ENCODE measurements around the gene ZSCAN21. TPM values are rescaled to one million over a fixed set of nuclear protein-coding genes. Genes with fewer than 3 reads are reported as not detected.

ZSCAN21 gene
- total and polyA plus RNA-seq, 7 donors = 6.8 to 25.6 (median 12.2) TPM

GRCh38 chr7:100090527-100091410 lies 41.2 kb downstream of the ZSCAN21 start:
- no peaks in the 10 kb centered on the region for H3K27me3 ChIP-seq (ENCODE audit: insufficient read depth in 3 of 3, low read length in 2 of 3)
- H3K27ac ChIP-seq = no peak overlapping the region
- intact Hi-C loops (cut with DNase I) = loop anchor here in 1 of 2 donors (5.0 kb wide), 1 partner anchor 37 kb away; the partner anchor contains the start of gene MBLAC1
- no peaks in the 10 kb centered on the region for H3K9me3 ChIP-seq
- no peak for TF ChIP-seq CTCF (IDR thresholded peaks at IDR 0.05)
- peaks cover 4 to 58% of the 10 kb centered on the region in 2 donors for H3K36me3 ChIP-seq (ENCODE audit: insufficient read depth in 1 of 2, low read depth in 1 of 2)
- H3K4me3 ChIP-seq = no peak overlapping the region
- no peak for DNase-seq
- no peak for ATAC-seq
- WGBS, 3 donors = 78 to 88% (median 83%) methylated on average over 14 of the region's 14 CpGs
- peaks cover 21% of the 10 kb centered on the region for H3K4me1 ChIP-seq

DNA sequence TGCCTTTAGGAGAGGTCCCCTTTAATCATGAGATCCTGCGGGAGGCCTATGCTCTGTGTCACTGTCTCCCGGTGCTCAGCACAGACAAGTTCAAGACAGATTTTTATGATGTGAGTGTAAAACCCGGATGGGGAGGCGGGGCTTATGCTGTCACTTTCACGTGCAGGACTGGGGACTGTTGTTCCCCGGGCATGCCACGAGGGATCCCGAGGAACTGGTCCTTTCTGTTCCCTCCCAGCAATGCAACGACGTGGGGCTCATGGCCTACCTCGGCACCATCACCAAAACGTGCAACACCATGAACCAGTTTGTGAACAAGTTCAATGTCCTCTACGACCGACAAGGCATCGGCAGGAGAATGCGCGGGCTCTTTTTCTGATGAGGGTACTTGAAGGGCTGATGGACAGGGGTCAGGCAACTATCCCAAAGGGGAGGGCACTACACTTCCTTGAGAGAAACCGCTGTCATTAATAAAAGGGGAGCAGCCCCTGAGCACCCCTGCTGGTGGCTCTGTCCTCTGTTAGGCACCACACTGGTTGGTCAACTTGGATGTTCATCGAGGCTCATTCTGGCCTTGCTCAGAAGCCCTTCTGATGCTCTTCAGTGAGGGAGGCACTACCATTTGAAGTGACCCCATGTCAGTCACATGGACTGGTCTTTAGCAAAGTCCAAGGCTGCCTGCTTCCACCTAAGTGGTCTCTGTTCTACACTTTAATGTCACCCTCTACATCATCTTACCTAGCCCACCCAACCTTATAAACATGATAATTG lies 42.0 kb downstream of the ZSCAN21 start:
- no peak for TF ChIP-seq CTCF (IDR thresholded peaks at IDR 0.05)

GRCh38 chr7:100093054-100093453 lies 43.5 kb downstream of the ZSCAN21 start:
- no peaks in the 10 kb centered on the region for H3K27me3 ChIP-seq (ENCODE audit: insufficient read depth in 3 of 3, low read length in 2 of 3)
- H3K36me3 ChIP-seq (ENCODE audit: insufficient read depth in 1 of 2, low read depth in 1 of 2) = peaks cover 8 to 80% of the 10 kb centered on the region in 2 donors
- peaks cover 19% of the 10 kb centered on the region for H3K4me1 ChIP-seq
- DNase-seq = no peak
- WGBS, 3 donors = 35 to 45% (median 41%) methylated on average over 8 of the region's 8 CpGs
- H3K9me3 ChIP-seq = no peaks in the 10 kb centered on the region
- H3K27ac ChIP-seq = peak overlapping the region; percentile 16
- TF ChIP-seq CTCF (IDR thresholded peaks at IDR 0.05) = no peak
- no peak for ATAC-seq
- no peak overlapping the region for H3K4me3 ChIP-seq
- intact Hi-C loops (cut with DNase I) = loop anchor here in 1 of 2 donors (5.0 kb wide), 1 partner anchor 34 kb away; the partner anchor contains the start of gene MBLAC1

More for the DNA sequence above, 42.0 kb downstream of the ZSCAN21 start:
- no peaks in the 10 kb centered on the region for H3K27me3 ChIP-seq (ENCODE audit: insufficient read depth in 3 of 3, low read length in 2 of 3)
- peaks cover 4 to 66% of the 10 kb centered on the region in 2 donors for H3K36me3 ChIP-seq (ENCODE audit: insufficient read depth in 1 of 2, low read depth in 1 of 2)
- no peak overlapping the region for H3K4me3 ChIP-seq
- H3K27ac ChIP-seq = no peak overlapping the region
- intact Hi-C loops (cut with DNase I) = loop anchor here in 1 of 2 donors (5.0 kb wide), 1 partner anchor 36 kb away; the partner anchor contains the start of gene MBLAC1
- 54 to 64% (median 58%) methylated on average over 19 of the region's 19 CpGs for WGBS, 3 donors
- no peak for DNase-seq
- no peak for ATAC-seq
- H3K4me1 ChIP-seq = peaks cover 21% of the 10 kb centered on the region
- no peaks in the 10 kb centered on the region for H3K9me3 ChIP-seq

DNA sequence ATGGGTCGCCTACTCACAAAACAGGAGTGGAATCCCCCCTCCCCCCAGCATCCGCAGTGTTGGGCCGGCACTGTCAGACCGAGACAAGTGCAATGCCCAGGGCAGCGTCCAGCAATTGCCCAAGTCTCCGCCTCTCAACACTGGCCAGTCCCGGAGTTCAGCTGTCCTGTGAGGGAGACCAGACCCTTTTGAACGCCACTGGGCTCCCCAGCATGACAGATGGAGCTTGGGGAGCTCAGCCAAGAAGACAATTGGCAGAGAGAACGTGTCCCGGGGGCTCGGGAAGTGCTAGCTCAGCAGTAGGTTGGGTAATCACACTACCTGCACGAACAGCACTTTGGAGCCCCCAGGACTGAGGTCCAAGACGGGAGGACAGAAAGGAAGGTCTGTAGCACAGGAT lies 43.9 kb downstream of the ZSCAN21 start:
- ATAC-seq = peak in 2 of 4 donors; percentile 3 to 19
- 18 to 27% (median 25%) methylated on average over 13 of the region's 13 CpGs for WGBS, 3 donors
- no peak for TF ChIP-seq CTCF (IDR thresholded peaks at IDR 0.05)
- H3K36me3 ChIP-seq (ENCODE audit: insufficient read depth in 1 of 2, low read depth in 1 of 2) = peaks cover 8 to 85% of the 10 kb centered on the region in 2 donors
- H3K4me3 ChIP-seq = no peak overlapping the region
- no peaks in the 10 kb centered on the region for H3K9me3 ChIP-seq
- peaks cover 16% of the 10 kb centered on the region for H3K4me1 ChIP-seq
- DNase-seq = no peak
- H3K27ac ChIP-seq = peak overlapping the region; percentile 16
- intact Hi-C loops (cut with DNase I) = loop anchor here in 1 of 2 donors (5.0 kb wide), 1 partner anchor 34 kb away; the partner anchor contains the start of gene MBLAC1
- no peaks in the 10 kb centered on the region for H3K27me3 ChIP-seq (ENCODE audit: insufficient read depth in 3 of 3, low read length in 2 of 3)
